ENCODE results near the gene ALKAL2.
"Not testable (repeated sequence)": the region's sequence is repeated elsewhere in the genome, so short reads cannot be mapped to it uniquely, and the experiment has no call there.

ALKAL2 gene, protein sequence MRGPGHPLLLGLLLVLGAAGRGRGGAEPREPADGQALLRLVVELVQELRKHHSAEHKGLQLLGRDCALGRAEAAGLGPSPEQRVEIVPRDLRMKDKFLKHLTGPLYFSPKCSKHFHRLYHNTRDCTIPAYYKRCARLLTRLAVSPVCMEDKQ

GRCh38 chr2:287911-288757 lies at the start of gene ALKAL2:
TSS of gene ALKAL2 (minus strand) at chr2:288091. CDS start at chr2:287835, 256 bp downstream.
- FAIRE-seq = no peak

DNA sequence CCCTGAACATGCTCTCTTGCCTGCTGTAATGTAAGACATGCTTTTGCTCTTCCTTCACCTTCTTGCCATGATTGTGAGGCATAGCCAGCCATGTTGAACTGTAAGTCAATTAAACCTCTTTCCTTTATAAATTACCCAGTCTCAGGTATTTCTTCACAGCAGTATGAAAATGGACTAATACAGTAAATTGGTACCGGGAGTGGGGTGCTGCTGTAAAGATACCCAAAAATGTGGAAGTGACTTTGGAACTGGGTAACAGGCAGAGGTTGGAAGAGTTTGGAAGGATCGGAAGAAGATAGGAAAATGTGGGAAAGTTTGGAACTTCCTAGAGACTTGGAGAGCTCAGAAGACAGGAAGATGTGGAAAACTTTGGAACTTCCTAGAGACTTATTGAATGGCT lies 49.1 kb upstream of the ALKAL2 start:
- FAIRE-seq = not testable (repeated sequence)

DNA sequence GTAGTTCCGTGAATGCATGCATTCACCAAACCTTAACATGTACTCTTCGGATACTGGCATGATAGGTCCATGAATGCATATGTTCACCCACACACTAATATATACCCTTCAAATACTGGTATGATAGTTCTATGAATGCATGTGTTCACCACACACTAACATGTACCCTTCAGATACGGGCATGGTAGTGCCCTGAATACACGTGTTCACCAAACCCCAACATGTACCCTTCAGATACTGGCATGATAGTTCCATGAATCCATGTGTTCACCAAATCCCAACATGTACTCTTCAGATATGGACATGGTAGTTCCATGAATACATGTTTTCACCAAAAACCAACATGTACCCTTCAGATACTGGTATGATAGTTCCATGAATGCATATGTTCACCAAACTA lies 48.5 kb upstream of the ALKAL2 start:
- no peak for FAIRE-seq

DNA sequence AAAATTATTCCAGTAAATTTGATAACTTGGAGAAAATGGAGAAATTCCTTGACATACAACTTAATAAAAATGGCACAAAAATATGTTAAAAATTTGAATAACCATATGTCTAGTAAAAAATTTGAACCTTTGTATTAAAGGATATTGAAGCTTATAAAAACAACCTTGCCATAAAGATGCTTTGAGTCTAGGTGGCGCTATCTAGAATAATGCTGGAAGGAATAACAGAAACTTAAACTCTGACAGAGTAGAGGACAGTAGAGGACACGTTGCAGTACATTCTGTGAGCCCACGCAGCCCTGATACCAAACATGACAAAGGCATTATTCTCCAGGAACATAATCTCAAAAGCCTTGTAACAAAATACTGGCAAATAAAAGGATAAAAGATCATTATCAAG lies 44.7 kb upstream of the ALKAL2 start:
- no peak for FAIRE-seq

- FAIRE-seq = no peak
These were observed 40.9 kb upstream of the ALKAL2 start for GRCh38 chr2:328761-329160.

DNA sequence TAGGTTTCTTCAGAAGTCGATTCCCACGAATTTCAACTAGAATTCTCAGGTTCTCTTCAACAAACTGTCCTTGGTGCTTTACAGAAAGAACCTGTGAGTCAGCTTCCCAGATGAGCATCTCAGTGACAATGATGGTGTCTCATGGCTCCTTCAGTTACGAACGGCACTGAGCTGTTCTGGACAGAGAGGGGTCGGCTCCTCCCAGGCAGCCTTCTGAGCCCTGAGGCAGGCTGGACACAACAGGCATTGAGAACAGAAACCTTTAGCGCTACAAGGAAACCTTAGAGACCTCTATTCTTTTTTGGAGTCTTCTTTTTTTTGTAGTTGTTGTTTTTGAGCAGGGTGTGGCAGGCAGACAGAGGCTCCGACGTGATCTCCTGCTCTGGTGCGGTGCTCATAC lies 35.1 kb upstream of the ALKAL2 start:
- FAIRE-seq = no peak

DNA sequence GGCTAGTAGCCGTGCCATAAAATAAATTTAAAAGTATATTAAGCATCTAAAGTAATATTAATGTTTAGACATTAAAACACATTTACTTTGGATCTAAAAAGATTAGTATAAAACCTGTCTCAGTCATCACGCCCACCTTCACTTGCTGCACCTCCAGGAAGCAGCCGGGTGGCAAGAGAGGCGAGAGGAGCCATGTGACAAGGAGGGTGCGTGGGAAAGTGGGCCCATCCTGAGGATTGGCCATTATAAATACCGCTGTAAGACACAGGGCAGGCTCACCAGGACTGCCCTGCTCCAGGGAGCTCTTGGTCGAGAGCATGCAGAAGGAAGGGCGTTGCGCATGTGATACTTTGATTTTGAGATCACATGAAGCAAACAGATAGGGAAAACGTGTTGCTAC lies 34.4 kb upstream of the ALKAL2 start:
- no peak for FAIRE-seq

GRCh38 chr2:320561-320960 lies 32.7 kb upstream of the ALKAL2 start:
- FAIRE-seq = no peak

DNA sequence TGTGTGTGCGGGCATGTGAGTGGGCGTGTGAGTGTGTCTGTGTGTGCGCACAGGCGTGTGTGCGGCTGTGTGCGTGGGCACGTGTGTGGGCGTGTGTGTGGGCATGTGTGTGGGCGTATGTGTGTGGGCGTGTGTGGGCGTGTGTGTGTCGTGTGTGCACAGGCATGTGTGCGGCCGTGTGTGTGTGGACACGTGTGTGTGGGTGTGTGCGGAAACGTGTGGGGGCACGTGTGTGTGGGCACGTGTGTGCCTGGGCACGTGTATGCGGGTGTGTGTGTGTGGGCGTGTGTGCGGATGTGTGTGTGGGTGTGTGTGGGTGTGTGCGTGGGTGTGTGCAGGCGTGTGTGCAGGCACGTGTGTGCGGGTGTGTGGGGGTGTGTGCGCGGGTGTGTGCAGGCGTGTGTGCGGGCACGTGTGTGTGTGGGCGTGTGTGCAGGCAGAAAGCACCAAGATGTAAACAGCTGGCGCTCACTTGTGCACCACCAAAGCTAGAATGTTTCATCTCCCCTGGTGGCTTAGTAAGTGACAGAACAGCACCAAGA lies 31.2 kb upstream of the ALKAL2 start:
- FAIRE-seq = no peak

DNA sequence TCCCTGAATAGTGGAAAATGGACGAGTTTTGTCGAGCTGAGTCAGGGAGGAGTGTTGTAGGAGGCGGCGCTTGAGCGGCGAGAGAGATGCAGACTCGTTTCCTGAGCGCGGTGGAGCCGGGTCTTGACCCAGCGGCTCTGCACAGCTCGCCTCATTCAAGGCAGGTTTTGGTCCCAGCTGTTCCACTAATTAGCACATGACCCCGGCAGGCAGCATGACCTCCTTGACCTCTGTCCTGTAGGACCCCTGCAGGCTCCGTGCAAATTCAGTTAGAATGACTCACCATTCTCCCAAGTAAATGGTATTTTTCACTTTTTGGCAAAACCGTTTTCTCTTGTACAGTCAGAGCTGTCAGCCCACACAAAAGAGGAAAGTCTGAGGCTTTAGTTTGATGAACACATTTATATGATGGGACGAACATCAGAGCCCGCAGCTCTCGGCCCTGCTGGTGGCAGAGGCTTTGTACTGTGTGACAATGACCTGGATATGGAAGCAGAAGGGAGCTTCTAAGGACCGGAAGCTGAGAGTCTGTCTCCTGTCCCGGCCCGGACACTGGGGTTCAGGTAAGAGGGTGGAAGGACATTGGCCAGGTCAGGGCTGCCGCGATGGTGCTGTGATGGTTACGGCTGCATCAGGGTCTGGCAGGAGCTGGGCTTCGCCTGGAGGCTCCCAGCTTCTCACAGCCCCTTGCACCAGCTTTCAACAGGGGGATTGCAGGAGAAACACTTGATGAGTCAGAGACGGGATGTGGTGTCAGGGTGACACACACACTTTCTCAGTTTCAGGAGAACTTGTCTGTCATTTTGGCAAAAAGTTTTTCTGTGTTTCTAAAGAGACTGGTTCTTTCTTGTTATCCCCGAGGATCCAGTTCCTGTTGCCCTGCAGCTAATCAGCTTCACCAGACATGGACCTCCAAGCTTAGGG lies 29.9 kb upstream of the ALKAL2 start:
- FAIRE-seq = no peak

DNA sequence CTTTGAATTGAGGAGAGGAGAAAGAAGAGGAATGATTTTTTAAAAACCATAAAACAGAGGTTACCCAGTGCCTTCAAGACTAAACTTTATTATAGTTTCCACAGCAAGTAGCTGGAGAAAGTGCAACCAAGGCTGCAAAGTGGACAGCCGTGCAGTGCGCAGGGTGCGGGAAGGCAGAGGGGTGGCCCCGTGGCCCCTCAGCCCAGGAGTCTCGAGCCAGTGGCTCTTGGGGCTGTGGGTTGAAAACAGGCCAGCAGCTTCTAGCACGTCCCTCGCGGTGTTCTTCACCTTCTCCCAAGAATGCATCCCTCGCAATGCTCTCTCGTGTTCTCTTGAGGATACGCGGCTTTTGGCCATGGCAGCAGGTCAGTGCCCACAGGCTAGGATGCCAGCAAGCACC lies 28.5 kb upstream of the ALKAL2 start:
- no peak for FAIRE-seq

DNA sequence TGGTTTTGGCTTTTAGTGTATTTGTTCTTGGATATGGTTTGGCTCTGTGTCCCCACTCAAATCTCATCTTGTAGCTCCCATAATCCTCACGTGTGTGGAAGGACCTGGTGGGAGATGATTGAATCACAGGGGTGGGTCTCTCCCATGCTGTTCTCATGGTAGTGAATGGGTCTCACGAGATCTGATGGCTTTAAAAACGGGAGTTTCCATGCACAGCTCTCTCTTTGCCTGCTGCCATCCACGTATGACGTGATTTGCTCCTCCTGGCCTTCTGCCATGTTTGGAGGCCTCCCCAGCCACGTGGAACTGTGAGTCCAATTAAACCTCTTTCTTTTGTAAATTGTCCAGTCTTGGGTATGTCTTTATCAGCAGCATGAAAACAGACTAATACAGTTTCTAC lies 28.0 kb upstream of the ALKAL2 start:
- FAIRE-seq = not testable (repeated sequence)

GRCh38 chr2:314561-315336 lies 26.9 kb upstream of the ALKAL2 start:
- FAIRE-seq = no peak

GRCh38 chr2:313991-314390 lies 26.1 kb upstream of the ALKAL2 start:
- no peak for FAIRE-seq

DNA sequence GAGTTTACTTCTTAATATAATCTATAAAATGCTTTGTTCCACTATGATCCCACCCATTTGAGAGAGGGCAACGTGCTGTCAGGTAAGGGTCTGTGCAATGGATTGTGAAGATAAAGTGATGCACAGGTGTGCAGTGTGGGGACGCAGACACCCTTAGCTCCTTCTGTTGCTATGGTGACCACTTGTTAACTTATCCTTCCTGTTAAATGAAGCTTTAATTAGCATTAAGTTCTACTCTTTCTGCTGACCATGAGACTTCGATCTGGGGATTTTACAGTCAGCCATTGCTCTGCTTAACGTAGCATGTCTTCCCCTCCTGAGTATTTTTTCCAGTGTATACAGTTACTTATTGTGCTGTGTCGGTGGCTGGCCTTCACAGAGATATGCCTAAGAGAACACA lies 23.1 kb upstream of the ALKAL2 start:
- no peak for FAIRE-seq

DNA sequence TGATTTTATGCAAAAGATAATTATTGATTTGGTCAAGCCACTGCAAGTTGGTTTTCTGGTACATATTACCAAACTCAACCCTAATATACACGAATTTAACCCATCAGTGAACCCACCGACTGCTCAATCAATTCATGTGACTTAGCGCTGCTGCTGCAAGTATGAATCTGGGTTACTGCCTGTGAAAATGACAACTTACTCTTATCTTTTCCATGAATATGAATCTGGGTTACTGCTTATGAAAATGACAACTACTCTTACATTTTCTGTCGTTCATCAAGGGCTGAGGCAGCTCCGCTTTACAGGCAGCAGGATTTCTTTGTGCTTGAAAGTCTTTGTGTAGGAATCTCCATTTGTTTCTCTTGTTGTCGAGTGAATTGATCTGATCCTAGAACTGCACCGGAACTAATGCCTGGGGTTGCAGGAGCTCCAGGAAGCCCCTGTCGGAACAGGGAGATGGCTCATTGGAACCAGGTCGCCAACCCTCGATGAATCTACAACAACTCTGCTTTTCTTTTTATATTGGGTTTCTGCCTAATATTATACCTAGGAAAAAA lies 22.1 kb upstream of the ALKAL2 start:
- no peak for FAIRE-seq

DNA sequence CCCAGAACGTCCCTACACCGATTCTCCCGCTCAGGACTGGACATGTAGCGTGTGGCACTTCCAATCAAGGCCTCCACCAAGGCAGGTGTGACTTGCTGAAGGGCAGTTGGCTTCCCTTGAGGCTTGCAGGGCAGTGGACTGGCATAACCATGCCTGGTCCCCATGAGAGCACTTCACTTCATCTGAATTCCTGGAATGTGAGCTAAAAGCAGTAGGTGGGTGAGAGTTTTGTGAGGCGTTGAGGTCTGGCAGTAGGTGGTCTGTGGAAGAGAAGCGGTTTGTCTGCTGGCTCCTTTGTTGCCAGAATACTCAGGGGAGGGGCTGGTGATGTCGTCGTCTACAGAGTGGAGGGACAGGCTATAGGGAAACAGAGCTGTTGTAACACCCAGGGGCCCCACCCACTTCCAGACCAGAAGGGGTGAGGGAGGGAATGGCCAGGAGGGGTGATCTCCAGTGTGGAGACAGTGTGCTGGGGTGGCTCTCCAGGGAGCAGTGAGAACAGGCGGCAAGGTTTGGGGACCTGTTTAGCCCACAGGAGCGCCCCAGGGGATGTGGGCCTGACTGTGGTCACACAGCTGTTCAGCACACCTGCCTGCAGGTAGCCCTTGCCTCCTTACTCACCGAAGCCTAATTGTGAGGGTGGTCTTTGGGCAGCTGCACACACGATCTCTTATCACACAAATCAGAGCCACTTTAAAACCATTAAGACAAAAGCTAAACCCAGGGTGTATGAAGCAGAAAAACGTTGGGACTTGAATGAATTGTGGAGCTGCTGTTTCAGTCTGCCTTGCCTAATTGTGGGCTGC lies 21.5 kb upstream of the ALKAL2 start:
- FAIRE-seq = no peak

DNA sequence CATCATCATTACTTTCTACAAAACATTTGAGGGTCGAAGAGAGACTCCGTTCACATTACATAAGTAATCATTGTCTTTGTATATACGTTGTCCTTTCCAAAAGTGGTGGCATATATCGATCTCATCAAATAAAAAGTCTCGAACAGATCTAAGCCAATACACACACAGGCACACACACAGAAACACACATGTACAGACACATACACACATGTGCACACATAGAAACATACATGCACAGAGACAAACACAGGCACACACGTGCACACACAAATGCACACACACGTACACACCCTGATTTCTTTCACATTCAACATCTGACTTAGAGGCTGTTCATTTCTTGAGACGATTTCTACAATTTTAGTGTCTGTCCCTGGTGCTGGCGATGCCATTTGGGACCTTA lies 17.5 kb upstream of the ALKAL2 start:
- FAIRE-seq = no peak

DNA sequence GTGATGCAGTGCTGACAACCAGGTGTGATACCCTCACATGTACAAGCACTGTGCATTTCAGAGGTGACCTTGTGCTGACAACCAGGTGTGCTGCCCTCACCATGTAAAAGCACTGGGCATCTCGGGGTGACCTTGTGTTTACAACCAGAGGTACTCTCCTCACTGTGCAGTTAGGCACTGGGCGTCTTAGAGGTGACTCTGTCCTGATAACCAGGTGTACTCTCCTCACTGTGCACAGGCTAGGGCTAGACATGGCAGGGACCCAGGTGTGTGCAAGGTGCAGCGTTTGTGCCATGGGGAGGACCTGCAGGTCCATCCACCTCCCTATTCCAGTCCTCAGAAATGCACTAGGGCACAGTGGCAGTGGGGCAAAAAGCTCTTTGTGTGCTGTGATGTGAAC lies 8.5 kb upstream of the ALKAL2 start:
- no peak for FAIRE-seq

DNA sequence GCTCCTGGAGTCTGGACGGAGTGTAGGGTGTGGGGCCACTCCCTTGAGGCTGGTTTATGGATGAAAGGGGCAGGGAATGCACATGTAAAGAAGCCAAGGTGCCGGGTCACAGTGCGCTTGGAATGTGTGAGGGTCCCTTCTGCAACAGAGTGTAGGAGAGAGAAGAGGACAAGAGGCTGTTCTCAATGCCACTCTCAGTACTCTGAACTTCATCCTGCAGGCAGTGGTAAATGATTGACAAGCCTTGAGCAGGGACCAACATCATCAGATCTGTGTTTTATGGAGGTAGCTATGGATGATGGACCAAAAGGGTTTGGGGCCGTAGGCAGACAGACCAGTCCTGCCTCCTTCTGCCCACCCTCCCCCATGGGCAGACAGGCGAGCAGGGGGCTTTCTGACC lies 7.2 kb upstream of the ALKAL2 start:
- no peak for FAIRE-seq

DNA sequence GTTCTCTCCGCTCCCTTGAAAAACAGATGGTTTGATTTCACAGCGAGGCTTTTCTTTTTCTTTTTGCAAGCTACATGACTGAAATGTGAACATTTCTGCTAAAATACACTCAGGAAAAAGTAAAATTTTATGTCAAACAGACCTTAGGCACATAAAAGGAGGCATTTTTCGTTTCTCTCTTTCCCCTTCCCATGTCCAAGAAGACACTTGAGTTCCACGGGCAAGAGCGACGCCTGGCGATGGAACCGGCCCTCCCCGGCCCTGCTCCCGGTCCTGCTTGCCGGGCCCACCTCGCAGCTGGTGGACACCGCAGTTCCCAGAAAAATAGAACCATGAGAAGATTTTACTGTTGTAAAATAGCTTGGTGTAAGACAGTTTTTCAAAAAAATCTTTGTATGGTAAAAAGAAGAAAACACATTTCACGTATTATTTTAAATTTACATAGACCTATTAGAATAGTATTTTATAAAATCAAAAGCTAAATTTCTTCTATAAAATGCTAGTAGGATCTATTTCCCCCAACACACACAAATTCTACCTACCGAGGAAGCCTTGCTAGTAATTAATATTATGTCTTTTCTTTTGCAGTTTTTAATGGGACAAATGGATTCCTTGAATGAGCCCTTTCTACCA lies 2.3 kb upstream of the ALKAL2 start:
- FAIRE-seq = no peak

All from G401.6 (cell line).